Measurements from ENCODE around the gene PPM1L.
"Not testable (repeated sequence)": the region's sequence is repeated elsewhere in the genome, so short reads cannot be mapped to it uniquely, and the experiment has no call there.

Gene PPM1L

GRCh38 chr3:160931474-160931873 is 175.4 kb downstream of the PPM1L start:
- no peak for DNase-seq (ENCODE audit: low spot score)

GRCh38 chr3:160935413-160936095 is 179.5 kb downstream of the PPM1L start:
- peak; percentile 26 for DNase-seq (ENCODE audit: low spot score)

GRCh38 chr3:160941885-160942494 is 186.0 kb downstream of the PPM1L start:
- peak; percentile 18 for DNase-seq (ENCODE audit: low spot score)

GRCh38 chr3:160943996-160944395 is 188.0 kb downstream of the PPM1L start:
- no peak for DNase-seq (ENCODE audit: low spot score)

- no peak for DNase-seq (ENCODE audit: low spot score)
Measured at GRCh38 chr3:160945336-160945735, 189.3 kb downstream of the PPM1L start.

- peak; percentile 29 for DNase-seq (ENCODE audit: low spot score)
Measured at GRCh38 chr3:160948273-160948672, 192.2 kb downstream of the PPM1L start.

- DNase-seq (ENCODE audit: low spot score) = no peak
Measured at GRCh38 chr3:160949460-160949859, 193.4 kb downstream of the PPM1L start.

GRCh38 chr3:160950542-160950941 is 194.5 kb downstream of the PPM1L start:
- no peak for DNase-seq (ENCODE audit: low spot score)

GRCh38 chr3:160950954-160951353 is 194.9 kb downstream of the PPM1L start:
- no peak for DNase-seq (ENCODE audit: low spot score)

GRCh38 chr3:160951642-160952487 is 195.8 kb downstream of the PPM1L start:
- DNase-seq (ENCODE audit: low spot score) = no peak

- DNase-seq (ENCODE audit: low spot score) = no peak
Measured at GRCh38 chr3:160953686-160954085, 197.7 kb downstream of the PPM1L start.

- no peak for DNase-seq (ENCODE audit: low spot score)
Measured at GRCh38 chr3:160956785-160957184, 200.8 kb downstream of the PPM1L start.

- no peak for DNase-seq (ENCODE audit: low spot score)
Measured at GRCh38 chr3:160960568-160960967, 204.5 kb downstream of the PPM1L start.

- no peak for DNase-seq (ENCODE audit: low spot score)
Measured at GRCh38 chr3:160963949-160964348, 207.9 kb downstream of the PPM1L start.

- no peak for DNase-seq (ENCODE audit: low spot score)
Measured at GRCh38 chr3:160968761-160969160, 212.7 kb downstream of the PPM1L start.

- DNase-seq (ENCODE audit: low spot score) = no peak
Measured at GRCh38 chr3:160973067-160973809, 217.2 kb downstream of the PPM1L start.

GRCh38 chr3:160977773-160978172 is 221.7 kb downstream of the PPM1L start:
- no peak for DNase-seq (ENCODE audit: low spot score)

- DNase-seq (ENCODE audit: low spot score) = no peak
Measured at GRCh38 chr3:160980740-160981139, 224.7 kb downstream of the PPM1L start.

GRCh38 chr3:160981217-160981938 is 225.3 kb downstream of the PPM1L start:
- no peak for DNase-seq (ENCODE audit: low spot score)

- no peak for DNase-seq (ENCODE audit: low spot score)
Measured at GRCh38 chr3:160982491-160982890, 226.5 kb downstream of the PPM1L start.

GRCh38 chr3:160983900-160984299 is 227.9 kb downstream of the PPM1L start:
- DNase-seq (ENCODE audit: low spot score) = not testable (repeated sequence)

- no peak for DNase-seq (ENCODE audit: low spot score)
Measured at GRCh38 chr3:160986069-160986468, 230.0 kb downstream of the PPM1L start.

Measured in HuH-7.5 (cell line).